Endothelial cell of hepatic sinusoid (primary cell): ENCODE results near the gene VPREB1.
"Not testable (repeated sequence)": the region's sequence is repeated elsewhere in the genome, so short reads cannot be mapped to it uniquely, and the experiment has no call there.

ENCODE experiments used
- in situ Hi-C: cut with HindIII; loops from 2 replicates; pipeline ENCODE4 v1.10.0; 2017; ENCODE audit warnings: low sequenced_read_pairs

Gene VPREB1, protein sequence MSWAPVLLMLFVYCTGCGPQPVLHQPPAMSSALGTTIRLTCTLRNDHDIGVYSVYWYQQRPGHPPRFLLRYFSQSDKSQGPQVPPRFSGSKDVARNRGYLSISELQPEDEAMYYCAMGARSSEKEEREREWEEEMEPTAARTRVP

DNA sequence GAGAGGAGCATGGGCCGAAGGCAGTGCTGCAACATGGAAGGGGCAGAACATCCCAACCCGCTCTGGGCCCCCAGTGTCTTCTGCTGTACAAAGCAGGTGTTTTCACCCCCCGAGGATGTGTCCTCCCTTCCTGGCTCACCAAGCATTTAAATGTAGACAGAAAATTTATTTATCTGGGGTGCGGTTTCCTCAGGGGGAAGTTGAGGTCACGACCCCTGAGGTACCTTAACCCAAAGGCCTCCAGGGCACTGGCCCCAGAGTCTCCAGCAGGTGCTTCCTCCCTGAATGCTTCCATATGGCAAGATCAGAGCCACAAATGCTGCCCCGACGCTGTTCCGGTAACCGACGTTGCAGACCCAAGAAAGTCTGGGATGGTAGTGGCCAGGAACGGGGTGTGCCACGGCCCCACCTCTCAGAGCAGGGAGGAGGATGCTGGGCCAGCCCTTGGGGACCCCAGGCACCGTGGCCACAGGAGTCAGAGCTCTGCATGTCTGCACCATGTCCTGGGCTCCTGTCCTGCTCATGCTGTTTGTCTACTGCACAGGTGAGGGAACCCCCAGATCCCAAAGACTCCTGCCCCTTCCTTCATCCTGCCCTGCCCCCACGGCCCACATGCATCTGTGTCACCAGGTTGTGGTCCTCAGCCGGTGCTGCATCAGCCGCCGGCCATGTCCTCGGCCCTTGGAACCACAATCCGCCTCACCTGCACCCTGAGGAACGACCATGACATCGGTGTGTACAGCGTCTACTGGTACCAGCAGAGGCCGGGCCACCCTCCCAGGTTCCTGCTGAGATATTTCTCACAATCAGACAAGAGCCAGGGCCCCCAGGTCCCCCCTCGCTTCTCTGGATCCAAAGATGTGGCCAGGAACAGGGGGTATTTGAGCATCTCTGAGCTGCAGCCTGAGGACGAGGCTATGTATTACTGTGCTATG, at the start of gene VPREB1:
TSS of gene VPREB1 (plus strand) at position 471 of the 935 bp plus-strand sequence. CDS start at position 499, 28 bp downstream.
- in situ Hi-C loops, result no loop called here

DNA sequence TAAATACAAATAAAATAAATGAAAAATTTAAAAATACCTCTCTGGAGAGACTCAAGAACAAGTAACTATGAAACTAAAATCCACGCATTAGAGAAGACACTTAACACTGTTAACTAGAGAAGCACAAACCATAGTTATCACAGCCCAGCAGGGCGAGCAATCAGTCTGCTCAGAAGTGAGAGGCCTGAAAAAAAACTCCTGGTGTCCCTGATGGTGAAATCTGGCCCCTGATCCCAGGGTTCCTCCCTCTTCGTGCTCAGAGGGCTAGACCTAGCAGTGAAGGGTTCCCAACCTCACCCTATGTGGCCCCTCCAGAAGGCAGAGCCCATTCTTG, 49.7 kb upstream of the VPREB1 start:
- in situ Hi-C loops, result no loop called here

DNA sequence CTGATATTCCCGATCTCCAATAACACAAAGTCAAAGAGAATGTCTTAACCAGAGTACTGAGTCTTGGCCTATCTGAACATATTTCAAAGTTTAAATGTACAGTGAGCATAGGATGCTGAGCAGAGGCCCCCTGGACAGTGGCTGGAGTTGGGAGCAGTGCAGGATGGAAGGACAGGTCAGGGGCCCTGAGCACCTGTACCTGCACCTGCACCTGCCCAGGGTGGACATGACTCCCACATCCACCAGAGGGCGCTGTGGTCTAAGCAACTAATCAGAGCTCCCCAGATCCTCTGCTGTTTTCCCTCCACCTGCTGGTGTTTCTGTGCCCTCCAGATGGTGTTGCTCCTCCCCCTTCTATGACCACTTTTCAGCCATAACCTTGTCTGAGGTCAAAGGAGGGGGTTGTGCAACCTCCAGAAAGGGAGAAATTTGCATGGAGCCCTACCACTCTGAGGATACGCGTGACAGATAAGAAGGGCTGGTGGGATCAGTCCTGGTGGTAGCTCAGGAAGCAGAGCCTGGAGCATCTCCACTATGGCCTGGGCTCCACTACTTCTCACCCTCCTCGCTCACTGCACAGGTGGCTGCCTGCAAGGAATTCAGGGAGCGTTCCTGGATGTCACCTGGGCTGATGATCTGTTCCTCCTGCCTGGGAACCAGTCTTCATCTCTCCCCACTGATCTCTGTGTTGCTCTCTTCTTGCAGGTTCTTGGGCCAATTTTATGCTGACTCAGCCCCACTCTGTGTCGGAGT, 49.1 kb upstream of the VPREB1 start:
- in situ Hi-C loops, result no loop called here

DNA sequence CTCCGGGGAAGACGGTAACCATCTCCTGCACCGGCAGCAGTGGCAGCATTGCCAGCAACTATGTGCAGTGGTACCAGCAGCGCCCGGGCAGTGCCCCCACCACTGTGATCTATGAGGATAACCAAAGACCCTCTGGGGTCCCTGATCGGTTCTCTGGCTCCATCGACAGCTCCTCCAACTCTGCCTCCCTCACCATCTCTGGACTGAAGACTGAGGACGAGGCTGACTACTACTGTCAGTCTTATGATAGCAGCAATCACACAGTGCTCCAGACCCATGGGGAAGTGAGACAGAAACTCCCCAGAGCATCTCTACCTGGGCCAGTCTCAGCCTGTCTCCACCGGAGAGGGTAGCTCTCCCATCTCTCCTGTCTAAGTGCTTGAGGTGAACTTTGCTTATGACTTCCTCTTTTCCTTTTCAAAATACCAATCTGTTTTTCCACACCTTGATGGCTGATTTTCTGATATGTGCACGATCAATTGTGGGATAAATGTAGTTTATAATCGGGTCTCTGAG, 48.5 kb upstream of the VPREB1 start:
- in situ Hi-C loops, result no loop called here

DNA sequence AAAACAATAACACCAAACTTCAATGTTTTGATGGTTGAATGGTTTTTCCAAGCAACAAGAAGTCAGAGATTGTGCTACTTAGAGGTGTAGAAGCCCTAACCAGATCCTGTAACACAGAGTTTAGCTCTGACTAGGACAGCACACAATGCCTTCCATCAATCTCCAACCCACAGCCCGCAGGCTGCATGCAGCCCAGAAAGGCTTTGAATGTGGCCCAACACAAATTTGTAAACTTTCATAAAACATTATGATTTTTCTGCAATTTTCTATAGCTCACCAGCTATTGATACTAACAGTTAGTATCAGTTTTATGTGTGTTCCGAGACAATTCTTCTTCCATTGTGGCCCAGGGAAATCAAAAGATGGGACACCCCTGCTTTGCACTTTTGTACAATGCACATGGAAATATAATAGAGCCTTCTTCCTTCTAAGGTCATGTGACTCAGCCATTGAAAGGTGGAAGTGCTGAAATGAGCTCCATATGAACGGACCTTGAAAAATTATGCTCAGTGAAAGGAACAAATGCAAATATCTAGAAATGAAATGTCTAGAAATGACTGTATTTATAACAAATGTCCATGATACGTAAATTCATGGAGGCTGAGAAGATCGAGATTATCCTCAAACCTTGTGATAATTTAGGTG, 47.6 kb upstream of the VPREB1 start:
- in situ Hi-C loops, result no loop called here

DNA sequence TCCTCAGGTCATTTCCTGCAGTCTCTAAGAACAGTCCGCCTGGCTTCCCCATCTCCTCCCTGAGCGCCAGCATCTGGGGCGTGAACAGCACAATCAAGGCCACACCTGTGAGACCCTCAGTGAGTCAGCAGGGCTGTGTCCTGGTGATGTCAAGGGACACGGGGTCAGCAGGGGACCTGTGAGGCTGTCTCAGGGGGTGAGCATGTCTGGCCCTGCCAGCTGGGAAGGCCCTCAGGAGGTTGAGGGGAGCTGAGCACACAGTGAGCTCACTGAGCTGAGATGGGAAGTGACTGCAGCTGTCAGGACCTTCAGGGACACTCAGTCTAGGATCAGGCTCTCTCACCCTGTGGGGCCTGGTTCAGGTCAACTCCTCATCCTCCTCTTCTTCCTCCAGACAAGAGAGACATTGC, 46.6 kb upstream of the VPREB1 start:
- in situ Hi-C loops, result no loop called here

DNA sequence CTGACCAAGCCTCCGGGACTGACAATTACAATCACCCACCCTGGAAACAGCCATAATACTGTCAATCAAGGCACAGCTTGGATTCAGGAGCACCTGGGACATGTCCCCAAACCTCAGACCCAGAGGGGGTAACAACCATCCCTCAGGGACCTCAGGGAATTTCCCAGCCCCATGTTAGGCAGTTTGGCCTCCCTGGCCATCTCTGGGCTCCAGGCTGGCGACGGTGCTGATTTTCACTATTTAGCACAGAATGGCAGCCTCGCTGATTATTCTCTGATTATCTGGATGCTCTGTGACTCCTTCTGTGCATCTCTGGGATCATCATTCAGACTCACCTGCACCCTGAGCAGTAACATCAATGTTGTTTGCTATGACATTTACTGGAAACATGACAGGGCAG, 45.8 kb upstream of the VPREB1 start:
- in situ Hi-C loops, result no loop called here

DNA sequence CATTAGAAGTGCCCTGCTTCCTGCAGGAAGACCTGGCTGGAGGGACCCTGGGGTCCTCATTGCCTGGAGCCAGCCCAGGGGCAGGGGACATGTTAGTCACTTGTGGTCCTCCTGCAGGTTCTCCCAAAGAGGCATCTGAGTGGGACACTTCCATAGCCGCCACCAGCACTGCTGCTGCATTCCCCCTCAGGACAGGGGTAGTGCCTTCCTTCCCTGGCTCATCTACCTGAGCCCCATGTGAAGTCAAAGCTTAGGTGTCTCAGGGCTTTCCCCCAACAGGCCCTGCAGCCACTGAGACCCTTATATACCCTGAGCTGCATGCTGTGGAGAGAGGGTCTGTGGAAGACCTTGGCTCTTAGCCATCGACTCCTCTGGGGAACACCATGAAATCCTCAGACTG, 45.0 kb upstream of the VPREB1 start:
- in situ Hi-C loops, result no loop called here

DNA sequence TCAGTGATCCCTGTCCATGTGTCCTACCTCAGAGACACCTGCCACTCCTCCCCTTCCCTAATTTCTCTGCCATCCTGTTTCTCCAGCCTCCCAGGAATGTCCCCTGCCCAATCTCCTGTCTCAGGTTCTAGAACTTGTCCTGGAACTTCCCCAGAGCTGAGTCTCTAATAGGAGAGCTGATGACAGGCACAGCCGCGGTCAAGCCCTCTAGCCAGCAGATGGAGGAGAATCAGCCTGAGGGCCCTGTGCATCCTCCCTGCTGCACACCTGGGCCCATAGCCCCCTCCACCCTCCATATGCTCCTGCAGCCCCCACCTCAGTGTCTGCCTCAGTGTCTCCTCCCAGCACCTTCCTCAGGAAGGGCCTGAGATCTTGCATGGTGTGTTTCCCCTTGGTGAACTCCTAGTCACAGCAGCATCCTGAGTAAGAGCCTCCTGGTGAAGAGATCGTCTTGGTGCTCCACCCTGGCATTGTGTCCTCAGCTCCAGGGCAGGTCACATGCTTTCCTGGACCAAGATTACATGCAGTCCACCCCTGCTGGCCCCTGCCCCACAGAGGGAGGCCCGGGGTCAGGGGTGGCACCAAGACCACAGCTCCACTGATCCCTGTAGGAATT, 43.9 kb upstream of the VPREB1 start:
- in situ Hi-C loops, result no loop called here

DNA sequence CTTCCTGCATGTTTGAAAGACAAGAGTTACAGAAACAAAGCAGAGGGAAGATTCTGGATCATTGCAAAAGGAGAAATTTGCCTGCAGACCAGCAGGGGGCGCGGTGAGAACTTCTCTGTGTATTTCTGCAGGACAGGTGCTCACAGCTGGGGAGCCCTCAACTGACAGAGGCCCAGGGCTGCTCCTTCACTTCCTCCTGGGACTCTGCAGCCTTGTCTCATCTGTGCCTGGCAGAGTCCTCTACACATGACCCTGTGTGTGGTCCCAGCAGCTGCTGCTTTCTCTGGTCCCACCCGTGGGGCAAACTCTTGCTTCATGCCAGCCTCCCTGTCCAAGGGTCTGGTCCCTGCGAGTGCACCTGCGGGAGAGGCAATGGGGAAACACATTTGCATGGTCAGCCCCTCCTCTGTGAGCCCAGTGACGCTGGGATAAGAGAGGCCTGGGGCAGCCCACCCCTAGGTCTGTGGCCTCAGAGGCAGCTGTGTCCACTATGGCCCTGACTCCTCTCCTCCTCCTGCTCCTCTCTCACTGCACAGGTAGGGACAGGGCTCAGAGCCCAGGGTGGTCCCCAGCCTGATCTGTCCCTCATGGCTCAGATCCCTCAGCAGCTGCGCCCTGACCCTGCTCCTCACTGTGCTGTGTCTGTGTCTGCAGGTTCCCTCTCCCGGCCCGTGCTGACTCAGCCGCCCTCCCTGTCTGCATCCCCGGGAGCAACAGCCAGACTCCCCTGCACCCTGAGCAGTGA, 43.2 kb upstream of the VPREB1 start:
- in situ Hi-C loops, result no loop called here

DNA sequence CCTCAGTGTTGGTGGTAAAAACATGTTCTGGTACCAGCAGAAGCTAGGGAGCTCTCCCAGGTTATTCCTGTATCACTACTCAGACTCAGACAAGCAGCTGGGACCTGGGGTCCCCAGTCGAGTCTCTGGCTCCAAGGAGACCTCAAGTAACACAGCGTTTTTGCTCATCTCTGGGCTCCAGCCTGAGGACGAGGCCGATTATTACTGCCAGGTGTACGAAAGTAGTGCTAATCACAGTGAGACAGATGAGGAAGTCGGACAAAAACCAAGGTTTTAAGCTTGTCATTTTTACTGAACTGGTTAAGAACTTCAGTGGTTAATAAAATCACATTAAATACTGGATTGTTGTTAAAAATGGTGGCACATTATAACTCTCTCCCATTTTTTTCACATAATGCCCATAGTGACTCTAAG, 42.6 kb upstream of the VPREB1 start:
- in situ Hi-C loops, result no loop called here

DNA sequence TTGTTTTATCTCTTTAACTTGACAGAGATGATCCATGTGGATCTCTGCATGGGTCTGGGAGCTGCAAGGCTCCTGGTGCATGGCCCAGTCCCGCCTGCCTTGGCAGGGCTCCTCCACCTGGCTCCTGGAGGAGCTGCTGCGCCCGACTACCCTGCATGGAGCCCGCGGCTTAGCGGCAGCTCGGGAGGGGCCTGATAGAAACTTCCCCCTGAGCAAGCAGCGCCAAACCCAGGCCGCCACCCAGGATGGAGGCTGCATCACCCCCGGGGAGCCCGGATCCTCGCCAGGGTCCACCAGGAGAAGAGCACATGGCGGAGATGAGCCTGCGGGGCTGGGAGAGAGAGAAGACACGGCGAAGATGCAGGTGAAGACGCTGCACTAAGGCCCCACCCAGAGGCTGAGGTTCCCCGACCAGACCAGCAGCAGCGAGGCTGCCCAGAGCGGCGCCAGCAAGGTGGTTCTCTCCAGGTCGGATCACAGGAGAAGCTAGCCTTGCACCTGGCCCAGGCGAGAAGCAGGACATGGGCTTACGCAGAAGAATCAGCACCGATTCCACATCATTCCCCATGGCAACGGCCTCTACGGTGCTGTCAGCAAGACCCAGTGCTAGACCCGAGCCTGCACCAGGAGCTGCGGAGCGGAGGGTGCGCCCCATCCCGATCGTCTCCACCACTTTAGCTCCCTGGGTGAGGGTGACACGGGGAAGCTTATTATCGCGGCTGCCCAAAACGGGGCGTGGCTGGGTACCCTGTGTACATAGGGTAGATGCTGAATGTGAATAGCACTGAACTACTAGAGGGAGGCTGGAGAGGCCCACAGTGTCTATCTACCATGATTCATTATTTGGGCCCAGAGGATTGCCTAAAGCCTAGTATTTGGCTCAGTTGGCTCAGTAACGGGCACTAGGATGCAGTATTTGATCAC, 41.3 kb upstream of the VPREB1 start:
- in situ Hi-C loops, result no loop called here

DNA sequence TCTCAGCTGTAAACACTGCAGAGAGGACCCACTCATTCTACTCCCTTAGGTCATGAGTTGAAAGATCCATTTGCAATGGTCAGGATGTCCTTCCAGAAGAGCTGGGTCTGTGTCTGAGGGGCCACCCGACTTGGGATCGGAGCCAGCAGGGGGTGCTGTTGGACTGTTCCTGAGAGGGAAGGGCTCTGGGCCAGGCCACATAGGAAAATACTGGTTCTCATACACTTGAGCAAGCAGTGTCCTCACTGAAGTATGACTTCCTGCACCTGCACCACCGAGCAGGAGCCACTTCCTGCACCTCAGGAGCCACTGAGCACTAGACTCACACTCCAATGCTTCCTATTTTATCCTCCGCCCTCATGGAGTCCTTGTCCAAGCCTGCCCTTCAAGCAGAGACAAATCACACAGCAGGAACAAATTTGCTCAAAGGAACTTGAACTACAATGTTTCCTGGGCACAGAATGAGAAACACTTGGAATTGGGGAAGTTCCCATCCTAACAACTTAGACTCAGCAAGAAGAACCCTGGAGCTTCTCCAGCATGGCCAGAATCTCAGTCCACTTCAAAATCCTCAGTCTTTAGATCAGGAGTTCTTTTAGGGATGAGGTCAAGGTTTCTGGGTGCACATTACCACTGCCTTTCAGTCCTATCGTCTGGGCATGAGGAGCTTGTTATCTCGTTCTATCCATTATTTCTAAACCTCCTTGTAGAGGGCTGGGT, 36.6 kb upstream of the VPREB1 start:
- in situ Hi-C loops, result no loop called here

DNA sequence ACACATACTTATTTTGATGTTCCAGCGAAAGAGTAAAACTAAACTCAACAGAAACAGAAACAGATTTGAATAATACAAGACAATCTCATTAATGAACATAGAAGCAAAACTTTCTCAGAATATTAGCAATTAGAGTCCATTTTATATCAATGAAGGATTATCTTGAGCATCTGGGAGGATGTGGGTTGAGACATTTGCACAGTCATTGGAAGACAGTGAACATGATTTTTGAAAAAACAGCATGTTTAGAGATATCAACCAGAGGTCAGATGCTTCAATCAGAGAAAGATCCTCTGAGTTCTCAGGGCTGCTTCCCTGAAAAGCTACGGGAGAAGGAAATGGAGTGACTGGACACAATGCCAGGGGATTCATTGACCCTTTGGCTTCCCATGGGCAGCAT, 35.9 kb upstream of the VPREB1 start:
- in situ Hi-C loops, result no loop called here

DNA sequence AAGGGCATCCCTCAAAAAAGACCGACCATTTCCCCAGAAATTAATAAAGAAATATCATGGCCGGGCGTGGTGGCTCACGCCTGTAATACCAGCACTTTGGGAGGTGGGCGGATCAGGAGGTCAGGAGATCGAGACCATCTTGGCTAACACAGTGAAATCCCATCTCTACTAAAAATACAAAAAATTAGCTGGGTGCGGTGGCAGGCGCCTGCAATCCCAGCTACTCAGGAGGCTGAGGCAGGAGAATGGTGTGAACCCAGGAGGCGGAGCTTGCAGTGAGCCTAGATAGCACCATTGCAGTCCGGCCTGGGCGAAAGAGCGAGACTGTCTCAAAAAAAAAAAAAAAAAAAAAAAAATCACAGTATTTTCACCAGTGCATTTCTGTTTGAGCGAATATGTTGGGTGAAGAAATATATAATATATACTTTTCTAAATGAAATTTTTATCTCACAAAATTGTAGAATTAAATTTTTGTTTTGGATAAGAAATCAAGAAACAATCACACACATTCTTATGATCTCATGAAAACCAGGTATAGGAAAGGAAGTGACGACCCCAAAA, 35.4 kb upstream of the VPREB1 start:
- in situ Hi-C loops, result not testable (repeated sequence)

DNA sequence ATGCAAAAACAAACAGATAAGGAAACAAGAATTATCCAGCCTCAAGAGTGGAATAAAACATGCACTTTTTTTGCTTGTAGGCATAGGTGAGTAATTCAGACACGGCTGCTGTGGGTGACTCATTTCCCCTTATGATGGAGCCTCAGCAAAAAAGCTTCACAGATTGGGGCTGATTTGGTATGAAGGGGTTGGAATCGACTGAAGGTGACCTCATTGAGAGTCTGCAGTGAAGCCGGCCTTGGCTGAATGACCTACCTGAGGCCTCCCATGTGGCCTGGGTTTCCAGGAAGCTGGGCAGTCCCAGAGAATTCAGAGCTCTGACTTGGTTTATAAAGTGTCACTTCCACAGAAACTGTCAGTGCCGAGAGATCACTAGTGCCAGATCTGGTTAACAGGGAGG, 34.2 kb upstream of the VPREB1 start:
- in situ Hi-C loops, result no loop called here

DNA sequence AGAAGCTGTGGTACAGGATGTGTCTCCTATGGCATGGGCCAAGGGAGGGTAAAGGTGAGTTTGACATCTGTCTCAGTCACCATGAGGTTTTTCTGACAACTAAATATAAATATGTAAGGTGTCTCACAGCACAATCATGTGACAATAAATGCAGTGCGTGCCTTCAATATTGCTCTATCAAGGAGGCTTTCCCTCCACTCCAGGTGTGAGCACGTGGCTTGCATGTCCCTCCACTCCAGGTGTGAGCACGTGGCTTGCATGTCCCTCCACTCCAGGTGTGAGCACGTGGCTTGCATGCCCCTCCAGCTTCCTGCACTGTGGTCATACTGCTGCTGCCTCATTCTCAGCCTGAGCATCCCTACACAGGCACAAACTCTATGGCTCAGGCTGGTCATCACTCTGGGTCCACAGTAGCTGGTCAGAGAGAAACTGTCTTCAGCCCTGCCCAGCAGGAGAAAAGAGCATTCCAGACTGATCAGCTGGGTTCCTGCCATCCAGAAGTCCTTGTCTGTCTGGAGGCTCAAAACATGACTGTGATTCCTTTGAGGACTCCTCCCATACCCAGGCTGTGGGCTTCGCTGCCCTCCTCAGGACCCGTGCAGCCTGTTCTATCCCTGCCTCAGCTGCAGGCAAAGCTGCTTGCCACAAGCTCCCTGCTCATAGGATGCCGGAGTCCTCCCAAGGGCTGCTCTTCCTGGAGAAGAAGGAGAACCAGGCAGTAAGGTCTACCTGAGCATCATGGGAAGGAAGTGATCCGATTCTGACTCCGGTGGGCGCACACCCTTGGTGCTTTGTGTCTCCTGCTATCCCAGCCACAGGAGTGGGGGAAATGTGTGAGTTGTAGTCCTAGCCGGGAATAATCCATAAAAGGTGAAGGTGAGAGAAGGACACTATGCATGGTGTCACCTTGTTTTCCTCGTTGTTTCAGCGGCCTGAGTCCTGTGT, 33.4 kb upstream of the VPREB1 start:
- in situ Hi-C loops, result no loop called here
